Activated CD4-positive, alpha-beta T cell treated with anti-CD3 and anti-CD28 coated beads, Interleukin-2, amount 50 U/mL, for 4 hours (primary cell): Measurements from ENCODE around the gene PFKL.
"Not testable (repeated sequence)": the region's sequence is repeated elsewhere in the genome, so short reads cannot be mapped to it uniquely, and the experiment has no call there.

Source experiments
- DNase-seq, 2 experiments: peaks; one replicate each; pipeline ENCODE4 v3.0.0-alpha.2; 2020

PFKL gene

DNA sequence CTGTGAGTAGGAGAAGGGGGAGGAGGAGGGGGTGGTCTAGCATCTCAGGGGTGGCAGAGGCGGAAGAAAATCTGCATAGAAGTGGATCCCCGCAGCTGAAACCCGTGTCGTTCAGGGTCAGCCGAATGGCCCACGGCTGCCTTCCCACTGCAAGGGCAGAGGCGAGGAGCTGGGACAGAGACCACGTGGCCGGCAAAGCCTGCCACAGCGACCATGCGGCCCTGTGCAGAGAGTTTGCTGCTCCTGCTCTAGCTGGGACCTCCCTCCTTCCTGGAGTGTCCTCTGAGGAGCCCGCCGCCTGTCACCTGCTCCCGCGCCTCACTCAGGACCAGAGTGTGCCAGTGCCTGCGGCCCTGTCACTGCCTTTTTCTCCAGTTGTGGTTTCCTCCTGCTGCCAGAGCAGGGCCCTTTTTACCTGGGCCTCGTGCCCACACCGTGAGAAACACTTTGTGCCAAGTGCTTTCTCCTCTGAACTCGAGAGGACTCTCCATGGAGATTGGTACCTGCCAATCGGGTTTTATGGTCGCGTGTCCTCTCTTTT is 48.1 kb downstream of the PFKL start:
- DNase-seq, result no peak

GRCh38 chr21:44348861-44349260 is 49.0 kb downstream of the PFKL start:
- no peak for DNase-seq

- no peak for DNase-seq
Measured at GRCh38 chr21:44349416-44349846, 49.6 kb downstream of the PFKL start.

DNA sequence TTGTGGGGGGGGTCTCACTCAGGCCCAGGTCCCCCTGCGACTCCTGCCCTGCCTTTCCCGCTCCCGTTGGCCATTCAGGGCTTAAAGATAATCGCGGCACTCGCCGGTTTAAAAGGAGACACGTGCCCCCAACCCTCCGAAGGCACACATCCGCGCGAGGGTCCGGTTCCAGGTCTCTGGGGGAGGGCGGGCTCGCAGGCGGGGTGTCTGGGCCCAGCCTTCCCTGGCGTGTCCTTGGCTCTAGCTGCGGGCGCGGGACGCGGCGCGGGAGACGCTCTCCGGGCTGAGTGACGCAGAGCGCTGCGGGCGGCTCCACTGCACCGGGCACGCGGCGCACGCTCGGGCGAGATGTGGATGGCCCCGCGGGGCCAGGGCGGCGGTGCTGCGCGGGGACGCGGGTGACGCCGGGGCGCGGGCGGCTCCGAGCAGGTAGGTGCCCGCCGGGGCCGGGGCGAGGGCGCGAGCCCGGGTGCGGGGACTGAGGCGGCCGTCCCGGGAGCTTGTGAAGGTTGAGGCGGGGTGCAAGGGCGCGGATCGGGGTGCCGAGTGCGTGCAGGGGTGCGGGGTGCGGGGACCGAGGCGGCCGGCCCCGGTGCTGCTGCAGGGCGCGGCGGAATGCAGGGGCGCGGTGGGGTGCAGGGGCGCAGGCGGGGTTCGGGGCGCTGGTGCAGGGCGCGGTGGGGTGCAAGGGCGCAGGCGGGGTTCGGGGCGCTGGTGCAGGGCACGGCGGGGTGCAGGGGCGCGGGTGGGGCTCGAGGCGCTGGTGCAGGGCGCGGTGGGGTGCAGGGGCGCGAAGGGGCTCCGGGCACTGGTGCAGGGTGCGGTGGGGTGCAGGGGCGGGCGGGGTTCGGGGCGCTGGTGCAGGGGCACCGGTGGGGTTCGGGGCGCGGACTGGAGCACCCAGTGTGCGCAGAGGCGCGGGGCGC is 50.3 kb downstream of the PFKL start:
- no peak for DNase-seq

GRCh38 chr21:44350773-44351481 is 51.1 kb downstream of the PFKL start:
- DNase-seq, result no peak

- no peak for DNase-seq
Measured at GRCh38 chr21:44351535-44352252, 51.8 kb downstream of the PFKL start.

DNA sequence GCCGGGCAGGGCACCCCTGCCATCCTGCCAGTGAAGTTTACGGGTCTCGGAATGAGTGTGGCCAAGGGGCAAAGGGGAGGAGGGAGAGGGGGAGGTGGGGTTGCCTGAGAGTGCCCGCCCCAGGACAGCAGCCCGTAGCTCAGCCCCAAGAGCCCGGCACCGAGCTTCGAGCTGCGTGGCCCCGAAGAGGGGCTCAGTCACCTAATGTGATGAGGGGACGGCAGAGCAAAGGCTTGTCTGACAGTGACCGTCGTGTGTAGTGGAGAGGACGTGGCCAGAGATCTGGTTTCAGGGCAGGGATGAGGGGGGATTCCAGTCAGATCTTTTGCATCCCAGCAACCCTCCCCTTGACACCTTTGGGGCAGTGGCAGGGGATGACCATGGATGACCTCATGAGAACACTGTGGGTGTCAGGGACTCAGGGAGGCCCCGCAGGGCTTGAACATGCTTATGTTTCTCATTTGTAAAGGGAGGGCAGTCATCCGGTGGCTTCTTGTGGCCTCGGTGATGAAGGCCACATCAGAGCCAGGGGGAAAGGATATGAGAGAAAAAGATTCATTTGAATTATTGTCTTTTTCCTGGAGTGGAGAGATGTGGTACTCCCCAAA is 52.5 kb downstream of the PFKL start:
- DNase-seq, result no peak

GRCh38 chr21:44353191-44353970 is 53.5 kb downstream of the PFKL start, which contains the start of gene TRPM2:
Gene TRPM2 (plus strand): TSS chr21:44353621. CDS start chr21:44353701, 80 bp downstream.
- DNase-seq, result no peak

- no peak for DNase-seq
Measured at GRCh38 chr21:44354001-44354405, 54.1 kb downstream of the PFKL start.

DNA sequence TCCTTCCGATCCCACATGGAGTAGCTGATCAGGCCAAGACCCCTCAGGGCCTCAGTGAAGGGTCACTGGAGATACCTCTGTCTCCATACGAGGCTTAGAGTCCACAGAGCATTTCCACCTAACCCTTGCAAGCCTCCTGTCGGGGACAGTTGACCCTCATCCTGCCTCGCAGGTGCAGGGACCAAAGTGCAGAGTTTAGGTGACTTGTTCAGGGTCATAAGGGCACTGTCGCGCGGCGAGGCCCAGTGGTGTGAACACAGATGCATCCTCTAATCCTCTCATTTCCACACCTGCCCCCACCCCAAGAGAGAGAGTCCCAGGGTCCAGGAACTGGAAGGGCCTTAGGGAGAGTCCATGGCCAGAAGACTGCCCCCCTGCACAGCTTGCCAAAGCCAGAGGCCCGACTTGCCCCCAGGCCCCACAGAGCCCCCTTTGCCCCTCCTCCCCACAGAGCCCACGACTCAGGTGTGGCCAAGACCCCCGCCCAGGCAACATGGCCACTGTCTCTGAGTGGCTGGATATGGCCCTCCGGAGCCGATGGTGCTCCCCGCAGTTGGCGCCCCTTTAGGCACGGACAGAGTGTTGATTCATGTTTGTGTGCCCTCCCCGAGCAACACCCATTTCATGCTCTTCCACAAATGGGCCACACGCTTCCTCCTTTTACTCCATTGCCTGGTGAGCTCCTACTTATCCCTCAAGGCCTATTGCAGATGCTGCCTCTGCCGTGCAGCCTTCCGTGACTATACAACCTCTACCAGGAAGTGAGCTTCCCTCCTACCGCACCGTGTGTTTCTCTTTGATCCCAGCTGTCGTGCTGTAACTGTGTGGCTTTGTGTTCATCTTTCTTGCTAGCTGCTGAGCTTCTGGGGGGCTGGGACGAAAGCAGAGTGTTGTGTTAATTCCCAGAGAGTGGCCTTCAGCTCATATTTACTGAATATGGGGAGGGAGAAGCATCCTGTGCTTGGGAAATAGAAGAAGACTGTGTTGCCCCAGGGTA is 55.2 kb downstream of the PFKL start:
- no peak for DNase-seq

DNA sequence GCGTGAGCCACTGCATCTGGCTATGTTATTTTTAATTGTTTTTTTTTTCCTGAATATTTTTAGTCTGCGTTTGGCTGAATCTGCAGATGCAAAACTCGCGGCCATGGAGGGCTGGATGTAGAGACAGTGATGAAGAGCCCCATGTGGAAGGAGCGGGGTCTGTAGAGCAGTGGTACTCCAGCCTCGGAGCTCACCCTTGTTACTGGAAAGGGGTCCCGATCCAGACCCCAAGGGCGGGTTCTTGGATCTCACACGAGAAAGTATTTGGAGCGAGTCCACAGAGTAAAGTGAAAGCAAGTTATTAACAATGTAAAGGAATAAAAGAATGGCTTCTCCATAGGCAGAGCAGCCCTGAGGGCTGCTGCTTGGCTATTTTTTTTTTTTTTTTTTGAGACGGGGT is 56.3 kb downstream of the PFKL start:
- DNase-seq, result no peak

DNA sequence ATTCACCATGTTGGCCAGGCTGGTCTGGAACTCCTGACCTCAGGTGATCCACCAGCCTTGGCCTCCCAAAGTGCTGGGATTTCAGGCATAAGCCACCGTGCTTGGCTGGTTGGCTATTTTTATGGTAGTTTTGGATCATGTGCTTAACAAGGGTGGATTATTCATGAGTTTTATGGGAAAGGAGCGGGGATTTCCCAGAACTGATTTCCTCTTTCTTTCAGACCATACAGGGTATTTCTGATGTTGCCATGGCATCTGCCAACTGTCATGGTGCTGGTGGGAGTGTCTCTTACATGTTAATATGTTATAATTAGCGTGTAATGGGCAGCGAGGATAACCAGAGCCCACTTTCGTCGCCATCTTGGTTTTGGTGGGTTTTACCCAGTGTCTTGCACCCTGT is 56.8 kb downstream of the PFKL start:
- no peak for DNase-seq

GRCh38 chr21:44357064-44357837 is 57.4 kb downstream of the PFKL start:
- DNase-seq, result no peak

- no peak for DNase-seq
Measured at GRCh38 chr21:44359396-44359795, 59.5 kb downstream of the PFKL start.

GRCh38 chr21:44360159-44360558 is 60.3 kb downstream of the PFKL start:
- DNase-seq, result no peak

DNA sequence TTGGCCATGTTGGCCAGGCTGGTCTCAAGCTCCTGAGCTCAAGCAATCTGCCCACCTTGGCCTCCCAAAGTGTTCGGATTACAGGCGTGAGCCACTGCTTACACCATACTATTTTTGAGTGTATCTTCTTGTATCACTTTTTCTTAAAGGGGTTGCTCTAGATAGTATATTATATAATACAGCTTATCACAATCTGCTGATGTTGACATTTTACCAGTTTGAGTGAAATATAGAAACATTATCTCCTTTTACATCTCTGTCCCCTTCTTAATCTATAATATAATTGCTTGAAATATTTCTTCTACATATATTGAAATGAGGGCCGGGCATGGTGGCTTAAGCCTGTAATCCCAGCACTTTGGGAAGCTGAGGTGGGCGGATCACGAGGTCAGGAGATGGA is 62.0 kb downstream of the PFKL start:
- not testable (repeated sequence) for DNase-seq

GRCh38 chr21:44363278-44363677 is 63.4 kb downstream of the PFKL start:
- DNase-seq, result no peak

DNA sequence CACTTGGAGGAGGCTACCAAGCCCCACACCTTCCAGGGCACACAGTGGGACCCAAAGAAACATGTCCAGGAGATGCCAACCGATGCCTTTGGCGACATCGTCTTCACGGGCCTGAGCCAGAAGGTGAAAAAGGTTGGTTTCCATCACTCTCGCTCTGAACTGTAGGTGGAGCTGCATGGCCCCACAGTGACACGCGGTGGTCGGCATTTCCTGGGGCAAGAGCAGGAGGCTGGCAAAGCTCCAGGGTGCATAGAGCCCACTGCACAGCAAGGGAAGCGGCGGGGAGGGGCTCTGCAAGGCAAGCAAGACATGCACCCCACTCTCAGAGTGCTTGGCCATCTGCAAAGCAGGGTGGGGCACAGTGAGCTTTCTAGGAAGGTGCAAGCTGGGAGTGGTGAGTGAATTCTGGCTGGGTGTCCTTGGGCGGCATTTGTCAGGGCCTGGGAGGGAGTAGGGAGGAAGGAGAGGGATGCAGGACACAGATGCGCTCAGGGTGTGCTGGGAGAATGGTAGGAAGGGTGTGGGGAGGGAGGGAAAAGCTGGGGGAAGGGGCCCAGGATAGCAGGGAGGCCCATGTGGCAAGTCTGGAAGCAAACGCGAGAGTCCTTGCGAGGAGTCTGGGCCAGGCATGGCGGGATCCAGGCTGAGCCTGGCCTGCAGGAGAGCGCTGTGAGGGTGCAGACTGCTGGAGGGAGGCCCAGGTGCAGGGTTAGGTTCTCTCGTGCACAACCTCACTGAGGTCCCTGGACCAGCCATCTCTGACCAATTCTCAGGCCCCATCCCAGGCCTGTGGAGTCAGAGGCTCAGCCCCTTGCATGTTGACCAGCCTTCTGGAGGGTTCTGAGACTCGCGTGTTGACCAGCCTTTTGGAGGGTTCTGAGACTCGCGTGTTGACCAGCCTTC is 64.5 kb downstream of the PFKL start:
- DNase-seq, result no peak
